KG1 (cell line): ENCODE data around the gene PRSS16.
A peak's percentile ranks its signal among the peaks of the same experiment; 100 is the strongest.
"Not testable (repeated sequence)": the region's sequence is repeated elsewhere in the genome, so short reads cannot be mapped to it uniquely, and the experiment has no call there.

Experiments
- DNase-seq: peaks from one replicate; lab custom pipeline; 2025; lab: John Stamatoyannopoulos, UW

The PRSS16 gene

DNA sequence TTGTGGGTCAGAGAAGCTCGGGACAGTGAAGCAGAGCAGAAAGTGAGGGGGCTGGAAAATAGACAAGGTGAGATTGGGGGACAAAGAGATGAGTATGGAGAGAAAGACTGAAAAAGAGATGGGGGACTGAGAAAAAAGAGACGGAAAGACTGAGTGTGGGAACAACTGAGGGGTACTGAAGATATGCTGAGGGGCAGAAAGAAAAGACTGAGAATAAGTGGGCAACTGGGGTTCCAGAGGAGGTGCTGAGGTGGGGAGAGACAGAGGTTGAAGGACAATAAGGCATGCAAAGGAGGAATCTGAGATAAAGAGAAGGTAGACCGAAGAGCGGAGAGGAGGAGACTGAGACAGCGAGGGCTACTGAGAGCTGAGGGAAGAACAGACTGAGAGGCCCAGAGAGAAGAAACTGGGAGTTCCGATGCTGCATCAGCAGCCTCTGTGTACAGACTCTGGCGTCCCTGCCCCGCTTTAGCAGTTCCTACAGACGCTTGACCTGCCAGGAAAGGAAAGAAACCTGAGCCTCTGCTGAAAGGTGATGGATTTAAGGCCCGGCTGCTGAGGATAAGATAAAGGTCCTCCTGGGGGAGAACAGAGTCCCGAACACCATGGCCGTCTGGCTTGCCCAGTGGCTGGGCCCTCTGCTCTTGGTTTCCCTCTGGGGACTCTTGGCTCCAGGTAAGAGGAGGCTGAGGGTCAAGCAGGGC, at the start of gene PRSS16:
TSS of gene PRSS16 (plus strand) at position 569 of the 704 bp plus-strand sequence. CDS start at position 606, 37 bp downstream.
- no peak for DNase-seq

DNA sequence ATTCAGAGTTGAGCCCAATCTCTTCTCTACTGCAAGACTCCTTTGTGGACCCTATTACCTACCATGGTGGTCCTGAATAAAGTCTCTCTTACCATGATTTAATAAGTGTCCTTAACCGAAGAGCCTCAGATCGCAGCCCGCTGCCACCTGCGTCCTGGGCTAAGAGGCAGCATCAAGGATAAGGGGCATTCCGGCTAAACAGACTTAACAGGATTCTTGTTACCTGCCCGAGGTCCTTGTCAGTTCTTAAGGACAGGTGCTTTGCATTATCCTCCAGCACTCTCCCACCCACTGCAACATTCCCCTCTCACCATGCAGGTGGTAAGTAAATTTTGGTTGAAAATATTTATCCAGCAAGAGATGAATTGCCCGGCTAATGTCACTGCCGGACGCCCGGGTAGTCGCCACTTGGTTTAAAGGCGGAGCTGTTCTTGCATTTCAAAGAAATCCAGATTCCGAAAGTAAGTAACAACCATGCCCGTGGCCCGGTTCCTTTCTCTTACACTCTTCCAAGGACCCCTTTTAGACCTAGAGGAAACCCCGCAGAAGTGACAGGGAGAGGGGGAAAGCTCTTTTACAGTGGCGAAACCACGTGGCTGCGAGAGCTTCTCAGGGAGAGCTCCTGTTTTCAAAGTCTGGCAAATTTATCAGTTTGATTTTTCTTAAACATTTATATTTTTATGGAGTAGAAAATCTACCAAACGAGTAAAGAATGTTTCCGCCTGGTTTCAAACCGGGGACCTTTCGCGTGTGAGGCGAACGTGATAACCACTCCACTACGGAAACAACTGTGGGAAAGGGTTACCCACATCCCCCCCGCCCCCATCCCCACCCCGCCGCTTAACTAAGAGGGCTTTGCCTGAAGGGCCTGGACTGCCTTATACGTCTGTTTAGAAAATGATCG, 41.9 kb upstream of the PRSS16 start:
- DNase-seq, result peak; percentile 23

DNA sequence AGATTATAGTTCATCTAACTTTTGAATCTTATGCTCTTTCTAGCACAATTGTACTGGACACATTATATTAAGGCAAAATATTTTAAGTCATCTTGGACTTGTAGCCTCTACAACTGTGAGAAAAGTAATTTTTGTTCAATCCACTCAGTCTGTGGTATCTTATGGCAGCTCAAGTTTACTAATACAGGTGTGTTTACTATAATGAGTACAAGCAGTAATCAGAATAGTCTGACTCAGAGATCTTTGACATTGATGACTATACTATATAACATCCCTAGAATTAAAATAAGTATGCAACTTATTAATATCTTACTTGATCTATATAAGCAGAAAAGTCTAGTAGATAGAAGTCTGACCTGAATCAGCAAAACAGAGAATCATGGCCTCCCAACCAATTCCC, 40.7 kb upstream of the PRSS16 start:
- no peak for DNase-seq

GRCh38 chr6:27208042-27208441, 39.5 kb upstream of the PRSS16 start:
- no peak for DNase-seq

DNA sequence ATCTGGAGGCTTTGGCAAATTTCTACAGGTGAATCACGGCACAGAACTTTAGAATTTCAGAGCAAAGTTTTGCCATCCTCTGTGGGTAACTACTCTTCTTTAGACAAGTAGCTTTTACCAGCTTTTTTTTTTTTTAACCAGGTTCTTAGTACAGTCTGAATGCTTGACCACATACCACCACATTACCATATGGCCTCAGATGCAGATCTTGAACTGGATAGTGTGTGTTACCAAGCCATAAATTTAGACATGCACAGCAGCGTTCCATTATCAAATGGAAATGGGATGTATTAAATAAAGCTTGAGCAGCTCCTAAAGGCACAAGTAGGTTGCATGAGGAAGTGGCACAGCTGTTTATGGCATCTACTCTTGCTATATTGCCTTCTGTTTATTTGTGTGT, 38.3 kb upstream of the PRSS16 start:
- DNase-seq, result no peak

- no peak for DNase-seq
Measured at GRCh38 chr6:27209659-27210269, 37.7 kb upstream of the PRSS16 start.

- not testable (repeated sequence) for DNase-seq
Measured at GRCh38 chr6:27213091-27213517, 34.4 kb upstream of the PRSS16 start.

GRCh38 chr6:27213544-27214125, 33.9 kb upstream of the PRSS16 start:
- DNase-seq, result no peak

DNA sequence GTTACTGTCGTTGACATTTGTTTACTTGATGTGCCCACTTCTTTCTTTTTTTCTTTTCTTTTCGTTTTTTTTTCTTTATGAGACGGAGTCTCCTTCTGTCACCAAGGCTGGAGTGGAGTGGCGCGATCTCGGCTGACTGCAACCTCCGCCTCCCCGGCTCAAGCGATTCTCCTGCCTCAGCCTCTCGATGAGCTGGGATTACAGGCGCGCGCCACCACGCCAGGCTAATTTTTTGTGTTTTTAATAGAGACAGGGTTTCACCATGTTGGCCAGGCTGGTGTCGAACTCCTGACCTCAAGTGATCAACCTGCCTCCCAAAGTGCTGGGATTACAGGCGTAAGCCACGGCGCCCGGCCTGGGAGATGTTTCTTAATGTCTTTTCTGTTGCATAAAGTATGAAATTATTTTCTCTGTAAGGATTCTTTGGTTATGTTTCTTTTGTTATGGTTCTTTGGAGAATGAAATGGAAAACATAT, 33.3 kb upstream of the PRSS16 start:
- DNase-seq, result no peak

GRCh38 chr6:27216874-27217273, 30.6 kb upstream of the PRSS16 start:
- DNase-seq, result no peak

DNA sequence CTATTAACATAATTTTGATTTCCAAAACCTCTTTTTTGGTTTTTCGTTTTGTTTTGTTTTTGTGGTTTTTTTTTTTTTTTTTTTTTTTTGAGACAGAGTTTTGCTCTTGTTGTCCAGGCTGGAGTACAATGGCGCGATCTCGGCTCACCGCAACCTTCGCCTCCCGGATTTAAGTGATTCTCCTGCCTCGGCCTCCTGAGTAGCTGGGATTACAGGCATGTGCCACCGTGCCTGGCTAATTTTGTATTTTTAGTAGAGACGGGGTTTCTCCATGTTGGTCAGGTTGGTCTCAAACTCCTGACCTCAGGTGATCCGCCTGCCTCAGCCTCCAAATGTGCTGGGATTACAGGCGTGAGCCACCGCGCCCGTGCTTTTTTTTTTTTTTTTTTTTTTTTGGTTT, 24.5 kb upstream of the PRSS16 start:
- DNase-seq, result not testable (repeated sequence)

DNA sequence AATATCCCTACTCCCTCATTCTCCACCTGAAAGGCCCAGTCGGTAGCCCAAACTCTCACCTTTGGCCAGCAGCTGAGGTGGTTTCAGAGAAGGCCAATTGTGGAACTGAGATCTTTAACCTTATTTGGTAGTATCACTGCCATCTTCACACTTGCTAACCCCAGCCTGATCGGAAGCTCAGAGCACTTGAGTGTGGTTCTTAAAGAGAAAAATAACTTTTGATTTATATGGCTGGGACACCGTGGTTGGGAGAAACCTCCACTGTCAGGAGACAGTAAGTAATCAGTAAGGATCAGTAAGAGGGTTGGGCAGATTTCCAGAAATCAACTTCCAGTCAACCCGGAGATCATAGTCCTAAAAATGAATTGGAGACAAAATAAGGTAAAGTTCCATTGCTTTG, 22.8 kb upstream of the PRSS16 start:
- DNase-seq, result no peak

- no peak for DNase-seq
Measured at GRCh38 chr6:27228963-27229477, 18.5 kb upstream of the PRSS16 start.

GRCh38 chr6:27230758-27231111, 16.8 kb upstream of the PRSS16 start:
- no peak for DNase-seq

DNA sequence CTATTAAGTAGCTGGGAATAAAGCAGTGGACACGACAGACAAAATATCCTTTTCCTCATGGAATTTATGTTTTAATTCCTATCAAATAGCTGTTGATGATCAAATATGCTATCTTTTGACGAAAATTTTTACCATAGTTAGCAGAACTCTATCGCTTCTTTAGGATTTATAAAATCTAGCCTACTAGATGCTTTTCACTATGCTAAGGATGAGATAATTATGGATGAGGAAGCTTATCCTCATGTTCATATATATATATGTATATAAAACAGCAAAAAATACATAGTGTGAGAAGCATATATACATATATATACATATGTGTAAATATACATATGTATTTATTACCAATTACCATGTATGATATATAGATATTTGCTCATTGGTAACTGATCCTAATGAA, 12.9 kb upstream of the PRSS16 start:
- no peak for DNase-seq

- DNase-seq, result peak; percentile 31
Measured at GRCh38 chr6:27237089-27237803, 10.3 kb upstream of the PRSS16 start.

DNA sequence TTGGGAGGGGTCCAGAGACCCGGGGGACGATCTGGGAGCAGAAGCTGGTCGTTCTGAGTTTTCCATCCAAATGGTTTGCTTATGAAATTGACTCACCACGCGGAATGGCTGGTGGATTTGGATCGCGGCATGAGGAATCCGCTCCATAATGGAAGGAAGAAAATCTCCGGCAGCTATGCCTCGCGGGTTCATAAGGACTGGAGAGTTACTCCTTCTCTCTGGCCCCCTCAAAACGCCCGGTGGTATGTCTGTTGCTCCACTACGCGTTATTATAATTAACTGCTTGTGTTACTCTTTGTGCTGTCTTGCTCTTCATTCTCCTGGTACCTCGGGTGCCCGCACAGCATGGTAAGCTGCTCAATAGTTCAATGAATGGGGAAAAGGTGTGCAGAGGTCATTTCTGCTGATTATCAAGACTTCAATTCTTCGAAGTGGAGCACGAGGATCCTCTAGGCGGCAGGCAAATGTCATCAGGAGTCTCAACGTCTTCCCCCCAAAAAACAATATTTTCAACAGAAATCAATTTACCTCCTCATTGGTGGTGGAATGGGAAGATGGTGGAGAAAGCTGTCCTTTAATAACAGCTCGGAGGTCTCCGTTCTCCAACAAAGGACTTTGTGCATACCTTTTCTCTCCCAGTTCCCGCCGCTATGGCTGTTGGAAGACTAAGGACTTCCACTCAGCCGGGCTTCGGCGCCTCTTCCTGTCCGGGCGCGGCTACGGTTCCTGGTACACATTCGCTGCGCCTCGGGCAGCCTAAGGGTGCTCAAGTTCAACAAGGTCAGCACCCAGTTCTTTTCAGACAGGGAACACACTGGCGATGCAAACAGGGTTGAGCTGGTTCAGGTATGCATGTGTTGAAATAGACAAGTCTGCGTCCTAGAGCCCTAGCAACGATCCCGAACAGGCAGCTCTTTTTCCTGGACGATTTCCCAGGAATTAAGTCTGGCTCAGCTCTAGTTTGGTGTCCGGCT, 9.2 kb upstream of the PRSS16 start:
- DNase-seq, result no peak

- no peak for DNase-seq
Measured at GRCh38 chr6:27239258-27239657, 8.2 kb upstream of the PRSS16 start.

DNA sequence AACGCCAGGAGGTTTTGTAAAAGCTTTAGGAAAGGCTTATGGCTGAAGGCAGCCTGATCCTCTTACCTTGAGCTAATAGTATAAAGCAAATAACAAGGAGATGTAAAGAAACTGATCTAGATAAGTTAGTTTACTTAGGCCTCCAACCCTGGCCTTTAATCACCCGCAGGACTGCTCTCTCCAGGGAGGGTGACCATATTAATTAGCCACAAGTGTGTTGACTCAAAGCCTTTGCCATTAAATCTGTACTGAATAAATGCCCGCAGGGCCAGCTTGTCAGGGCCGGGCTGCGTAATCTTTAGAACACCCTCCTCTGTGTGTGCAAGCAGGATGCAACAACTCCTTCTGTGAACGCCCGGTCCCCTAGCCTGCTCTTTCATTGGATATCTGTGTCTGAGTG, 6.1 kb upstream of the PRSS16 start:
- DNase-seq, result no peak

DNA sequence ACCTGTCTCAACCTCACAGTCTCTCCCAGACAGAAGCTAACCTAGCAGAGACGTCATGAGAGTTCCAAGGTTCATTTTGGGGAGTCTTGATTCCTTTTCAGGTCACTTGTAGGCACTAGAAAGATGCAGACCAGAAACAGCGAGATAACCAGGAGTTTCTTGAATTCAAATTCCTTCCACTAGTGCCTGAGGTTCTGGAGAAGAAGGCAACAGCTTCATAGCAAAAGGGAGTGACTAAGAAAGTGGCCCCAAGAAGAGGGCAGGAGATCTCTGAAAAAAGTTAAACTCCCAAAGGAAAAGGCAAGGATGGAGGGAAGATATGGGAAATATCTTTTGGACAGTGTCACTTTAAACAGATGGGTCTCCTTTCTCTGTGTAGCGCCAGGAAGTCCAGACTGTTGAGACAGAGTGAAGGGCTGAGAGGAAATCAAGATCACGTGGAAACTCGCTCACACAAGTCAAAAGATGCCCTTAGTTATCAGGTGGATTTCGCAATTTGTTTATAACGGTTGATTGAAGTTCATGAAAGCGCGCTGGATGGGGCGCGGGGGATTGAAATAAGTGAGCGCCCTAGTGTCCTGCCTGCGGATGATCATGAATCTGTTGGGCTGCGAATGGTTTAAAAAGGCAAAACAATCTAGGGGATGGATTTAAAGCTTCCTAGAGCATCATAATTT, 4.8 kb upstream of the PRSS16 start:
- DNase-seq, result no peak
